DMS79 treated with DMSO at 0.1 percent for 48 hours (cell line): ENCODE data around the gene OSBP2.

Experiments
- DNase-seq: peaks from one replicate; lab custom pipeline; 2025; lab: John Stamatoyannopoulos, UW

The OSBP2 gene

GRCh38 chr22:30869667-30870395 lies 175.2 kb downstream of the OSBP2 start:
- DNase-seq = no peak

DNA sequence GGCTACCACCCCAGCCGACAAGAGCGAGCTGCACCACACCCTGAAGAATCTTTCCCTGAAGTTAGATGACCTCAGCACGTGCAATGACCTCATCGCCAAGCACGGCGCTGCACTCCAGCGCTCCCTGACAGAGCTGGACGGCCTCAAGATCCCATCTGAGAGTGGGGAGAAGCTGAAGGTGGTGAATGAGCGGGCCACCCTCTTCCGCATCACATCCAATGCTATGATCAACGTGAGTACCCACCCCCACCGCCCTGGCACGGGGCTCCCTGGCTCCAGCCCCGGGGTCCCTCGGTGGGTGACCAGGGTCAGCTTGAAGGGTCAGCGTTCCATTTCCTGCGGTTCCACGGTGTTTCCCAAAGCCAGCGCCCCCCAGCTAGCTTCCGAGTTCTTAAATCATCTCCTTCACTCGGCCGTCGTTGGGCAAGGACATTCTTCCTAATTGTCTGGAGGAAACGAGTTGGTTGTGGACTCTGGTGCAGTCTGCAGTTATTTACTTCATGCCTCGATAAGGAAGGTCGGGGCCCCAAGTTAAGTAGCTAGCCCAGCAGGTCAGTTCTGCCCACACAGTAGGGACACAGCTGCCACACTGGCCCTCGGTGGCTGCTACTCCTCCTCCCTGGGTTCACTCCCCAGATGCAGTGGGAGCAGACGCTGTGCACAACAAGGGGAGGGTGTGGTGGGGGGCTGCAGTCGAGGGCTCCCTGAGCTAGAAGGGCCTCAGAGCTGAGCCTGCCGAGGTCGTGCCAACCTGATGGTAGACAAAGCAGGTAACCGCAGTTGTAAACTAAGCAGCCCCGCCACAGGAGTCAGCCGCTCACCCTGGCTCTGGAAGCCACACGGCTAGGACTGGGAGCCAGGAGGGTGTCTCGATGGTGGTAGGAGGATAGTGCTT lies 176.0 kb downstream of the OSBP2 start:
- no peak for DNase-seq

- no peak for DNase-seq
Measured at GRCh38 chr22:30871391-30872284, 177.0 kb downstream of the OSBP2 start.

DNA sequence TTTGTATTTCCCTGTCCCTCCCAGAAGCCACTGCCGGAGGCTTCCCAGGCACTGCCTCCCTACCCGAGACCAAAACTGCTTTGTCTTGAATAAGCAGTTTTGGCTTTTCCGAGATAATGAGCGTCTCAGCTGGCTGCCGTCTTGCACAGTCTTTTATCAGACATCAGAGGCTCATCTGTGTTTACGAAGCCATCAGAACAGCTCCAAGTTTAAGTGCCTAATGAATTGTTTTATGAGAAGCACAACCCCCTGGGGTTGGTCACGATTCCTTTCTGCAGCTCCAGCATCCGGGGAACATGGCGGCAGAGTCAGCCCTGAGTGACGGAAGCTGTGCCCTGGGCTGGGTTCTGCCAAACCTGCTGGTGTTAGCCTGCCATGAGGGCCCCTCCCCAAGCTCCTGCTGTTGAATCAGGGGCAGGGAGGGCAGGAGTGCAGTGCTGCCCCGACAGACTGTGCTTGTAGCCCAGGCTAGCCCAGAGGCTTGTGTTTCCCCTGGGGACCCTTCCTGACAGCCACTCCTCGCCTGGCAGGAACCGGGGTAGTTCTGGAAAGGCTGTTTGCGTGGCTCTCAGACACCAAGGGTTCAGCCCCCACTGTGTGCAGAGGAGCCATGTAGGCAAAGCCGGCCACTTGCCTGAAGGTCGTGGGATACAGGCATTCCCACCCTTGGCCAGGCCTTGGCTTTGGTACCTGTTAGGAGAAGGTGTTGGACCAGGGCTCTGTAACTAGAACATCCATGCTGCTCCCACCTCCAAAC lies 177.8 kb downstream of the OSBP2 start:
- no peak for DNase-seq

GRCh38 chr22:30873086-30873650 lies 178.5 kb downstream of the OSBP2 start:
- no peak for DNase-seq

DNA sequence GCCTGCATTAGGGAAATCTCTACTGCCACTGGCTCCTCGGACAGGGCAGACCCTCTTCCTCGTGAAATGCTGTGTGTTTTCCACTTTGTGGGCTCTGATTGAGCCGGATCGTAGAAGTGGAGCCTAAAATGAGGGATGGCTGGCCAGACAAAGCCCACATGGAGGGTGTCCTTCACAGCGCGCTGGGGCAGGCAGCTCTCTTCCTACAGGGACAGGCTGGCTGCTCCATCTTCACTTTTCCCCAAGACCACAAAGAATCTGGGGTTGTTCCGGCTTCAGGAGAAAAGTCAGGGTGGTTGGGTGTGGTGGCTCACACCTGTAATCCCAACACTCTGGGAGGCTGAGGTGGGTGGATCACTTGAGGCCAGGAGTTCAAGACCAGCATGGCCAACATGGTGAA lies 179.0 kb downstream of the OSBP2 start:
- DNase-seq = no peak

DNA sequence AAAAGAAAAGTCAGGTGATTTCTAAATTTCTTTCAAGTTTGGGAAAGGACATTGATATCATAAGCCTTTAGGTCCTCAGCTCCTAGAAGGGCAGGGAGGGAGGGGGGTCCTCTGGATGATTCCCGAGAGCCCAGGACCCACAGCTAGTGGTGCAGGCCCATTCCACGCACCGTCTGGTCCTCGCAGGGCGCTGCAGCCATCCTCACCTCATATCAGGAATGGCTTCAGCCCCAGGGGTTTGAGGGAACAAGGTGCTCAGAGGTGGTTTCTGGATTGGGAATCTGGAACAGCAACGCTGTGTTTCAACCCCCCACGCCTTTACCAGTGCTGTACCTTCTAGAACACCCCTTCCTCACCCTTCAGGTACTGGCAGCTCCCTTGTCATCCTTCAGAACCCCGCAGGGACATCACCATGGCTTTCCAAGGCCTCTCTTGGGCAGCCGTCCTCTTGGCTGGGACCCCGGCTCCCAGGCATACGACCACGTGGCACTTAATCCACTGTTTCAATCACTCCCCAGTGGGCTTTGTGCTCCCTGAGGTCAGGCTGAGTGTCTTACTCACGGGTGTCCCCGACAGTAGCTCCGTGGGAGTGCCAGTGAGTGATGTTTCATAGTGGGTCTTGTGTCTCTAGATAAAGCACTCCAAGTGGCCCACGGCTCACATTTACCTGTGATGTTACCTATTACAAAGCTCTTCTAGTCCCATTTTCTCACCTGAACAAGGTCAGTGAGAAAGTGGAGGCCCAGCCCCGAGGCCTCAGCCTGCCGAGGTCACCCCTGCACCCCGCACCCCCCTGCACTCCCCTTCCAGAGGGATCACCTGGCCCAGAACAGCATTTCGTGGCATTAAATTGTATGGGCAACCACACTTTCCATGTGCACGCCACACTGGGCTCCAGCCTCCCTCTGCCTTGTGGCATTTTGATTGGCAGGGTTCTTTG lies 180.0 kb downstream of the OSBP2 start:
- DNase-seq = no peak

GRCh38 chr22:30875481-30876215 lies 181.0 kb downstream of the OSBP2 start:
- no peak for DNase-seq

DNA sequence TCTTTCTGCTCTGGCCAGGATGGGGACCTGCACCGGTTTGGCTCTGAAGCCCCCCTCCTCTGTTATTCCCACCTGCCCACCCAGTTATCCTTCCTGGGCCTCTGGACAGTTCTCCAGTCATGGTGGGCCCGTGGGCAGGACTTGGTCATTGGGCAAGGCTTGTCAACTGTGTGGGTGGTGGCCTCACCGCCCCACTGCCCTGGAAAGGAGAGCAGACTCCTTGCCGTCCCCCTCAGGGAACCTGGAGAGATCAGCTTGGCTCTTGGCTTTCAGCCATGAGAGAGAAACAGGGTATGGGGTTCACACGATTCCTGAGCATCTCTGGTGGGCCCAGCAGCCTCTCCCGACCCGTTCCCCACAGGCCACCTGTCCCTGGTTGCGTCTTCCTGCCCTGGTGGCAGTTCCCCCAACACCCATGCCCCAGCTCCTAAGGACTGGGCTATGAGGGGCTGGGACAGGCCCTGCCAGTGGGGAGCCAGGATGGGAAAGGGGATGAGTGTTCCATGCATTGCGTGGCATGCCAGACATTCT lies 181.6 kb downstream of the OSBP2 start:
- DNase-seq = no peak

DNA sequence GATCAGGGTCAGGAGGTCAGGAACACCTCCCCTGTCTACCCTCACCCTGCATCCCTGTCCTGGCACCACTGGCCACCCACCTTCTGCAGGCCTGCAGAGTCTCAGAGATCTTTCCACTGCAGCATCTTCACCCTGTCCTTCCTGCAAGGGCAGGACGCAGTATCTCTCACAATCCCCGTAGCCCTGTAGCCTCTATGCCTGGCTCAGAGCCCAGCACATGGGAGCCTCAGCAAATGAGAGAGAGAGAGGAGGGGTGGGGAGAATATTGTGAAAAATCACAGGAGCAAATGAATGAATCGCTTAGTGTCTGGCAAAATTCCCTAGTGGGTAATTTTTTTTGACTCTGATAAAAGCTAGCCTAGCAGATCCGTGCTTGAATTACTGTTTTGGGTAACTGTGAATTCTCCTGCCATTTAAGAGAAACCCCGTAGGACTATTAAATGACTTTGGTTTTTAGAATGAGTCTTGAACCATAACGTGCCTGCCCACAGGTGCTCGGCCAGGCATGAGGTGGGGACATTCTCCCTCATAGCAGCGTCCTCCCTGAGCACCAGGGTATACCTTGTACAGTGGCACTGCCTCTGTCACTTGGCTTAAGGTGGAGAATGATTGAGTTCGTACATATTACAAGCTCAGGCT lies 182.4 kb downstream of the OSBP2 start:
- peak; percentile 15 for DNase-seq

DNA sequence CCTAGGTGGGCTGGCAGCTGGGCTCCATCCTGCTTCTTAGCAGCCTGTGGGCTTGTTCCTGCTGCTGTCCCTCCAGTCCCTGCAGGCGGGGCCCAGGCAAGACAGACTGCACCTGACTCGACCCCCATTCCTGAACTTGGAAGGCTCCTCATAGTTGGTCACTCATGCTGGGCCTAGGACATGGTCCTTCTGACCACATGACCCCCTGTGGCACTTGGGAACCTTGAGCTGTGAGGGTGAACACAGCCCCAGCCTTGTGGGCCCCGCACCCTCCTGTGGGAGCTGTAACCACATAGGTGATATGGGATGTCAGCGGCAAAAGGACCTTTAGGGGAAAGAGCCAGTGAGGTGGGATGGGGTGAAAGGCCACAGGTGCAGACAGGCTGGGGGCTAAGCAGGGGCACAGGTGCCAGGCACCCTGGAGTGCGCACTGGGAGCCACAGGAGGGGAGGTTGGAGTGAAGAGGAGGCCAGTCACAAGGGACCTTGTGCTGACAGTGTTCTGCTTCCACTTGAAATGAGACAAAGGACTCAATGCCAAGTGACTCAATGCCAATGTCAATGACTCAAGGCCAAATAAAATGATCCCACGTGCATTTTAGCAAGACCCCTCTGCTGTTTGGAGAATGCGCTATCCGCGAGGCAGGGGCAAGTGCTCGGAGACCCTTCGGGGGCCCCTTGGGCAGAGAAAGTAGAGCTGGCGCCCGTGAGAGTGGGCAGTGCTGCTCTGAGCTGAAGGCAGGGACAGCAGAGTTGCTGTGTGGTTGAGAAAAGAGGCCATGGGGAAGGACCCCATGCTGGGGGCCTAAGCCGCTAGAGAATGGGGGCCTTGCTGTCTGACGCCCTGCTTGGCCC lies 183.2 kb downstream of the OSBP2 start:
- no peak for DNase-seq

GRCh38 chr22:30878516-30879414 lies 184.1 kb downstream of the OSBP2 start:
- DNase-seq = no peak

GRCh38 chr22:30879415-30879797 lies 184.7 kb downstream of the OSBP2 start:
- DNase-seq = no peak

DNA sequence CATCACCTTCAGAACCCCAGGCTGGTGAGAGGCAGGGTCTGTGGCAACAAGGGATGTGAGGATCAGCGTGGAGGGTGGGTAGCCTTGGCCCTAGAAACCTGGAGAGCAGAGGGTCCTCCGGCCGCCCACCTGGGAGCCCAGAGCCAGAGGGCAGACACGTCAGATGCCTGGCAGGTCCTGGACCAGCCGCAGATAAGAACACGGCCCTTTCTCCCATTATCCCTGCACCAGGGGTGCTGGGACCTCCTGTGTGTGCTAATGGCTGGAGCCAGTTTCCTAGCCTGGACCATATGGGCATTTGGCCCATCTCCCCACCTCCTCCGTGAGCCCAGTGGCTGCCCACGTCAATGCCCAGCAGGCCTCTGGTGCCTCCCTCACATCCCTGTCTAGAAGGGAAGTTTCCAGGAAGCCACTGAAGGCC lies 185.5 kb downstream of the OSBP2 start:
- no peak for DNase-seq

- DNase-seq = no peak
Measured at GRCh38 chr22:30880847-30881246, 186.2 kb downstream of the OSBP2 start.

DNA sequence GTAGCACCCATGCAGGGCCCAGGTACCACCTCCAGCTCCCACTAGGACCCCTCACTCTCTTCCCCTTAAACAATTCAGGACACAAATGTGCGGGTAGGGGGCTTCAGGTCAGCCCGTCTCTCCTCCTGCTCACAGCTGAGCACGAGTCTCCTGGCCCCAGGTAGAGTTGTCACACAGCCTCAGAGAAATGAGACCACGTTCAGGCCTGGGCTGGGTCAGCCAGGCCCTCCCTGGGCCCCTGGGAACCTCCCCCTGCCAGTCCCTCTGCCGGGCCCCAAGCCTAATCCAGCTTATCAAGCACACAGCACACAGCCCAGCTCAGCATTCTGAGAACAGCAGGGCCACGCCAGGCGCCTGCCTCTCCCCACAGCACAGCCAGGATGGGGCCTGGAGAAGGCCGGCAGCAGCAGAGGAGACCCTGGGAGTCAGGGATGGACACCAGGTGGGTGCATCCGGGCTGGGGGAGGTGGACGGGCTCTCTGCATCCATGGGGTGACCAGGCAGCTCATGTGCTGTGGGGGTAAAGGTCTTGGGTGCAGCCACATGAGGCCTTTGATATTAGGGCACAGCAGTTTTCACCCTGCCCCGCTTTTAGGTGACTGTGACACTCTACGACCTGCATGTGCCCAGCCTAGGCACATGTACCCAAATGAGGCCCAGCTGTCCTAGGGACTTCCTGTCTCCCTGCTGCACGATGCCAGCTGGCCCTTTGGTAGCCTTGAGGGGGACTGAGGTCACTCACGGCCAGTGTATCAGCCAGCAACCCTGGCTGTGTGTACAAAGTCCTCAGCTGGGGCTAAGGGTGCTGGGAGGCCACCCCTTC lies 186.9 kb downstream of the OSBP2 start:
- DNase-seq = no peak
